ENCODE results near the gene TFR2. TPM values are rescaled to one million over a fixed set of nuclear protein-coding genes. Genes with fewer than 3 reads are reported as not detected.

The TFR2 gene
- 1 to 10 TPM in 1 of 4 donors, under 1 TPM in 1, not detected in 2; 0.43 to 2.0 TPM for total RNA-seq

DNA sequence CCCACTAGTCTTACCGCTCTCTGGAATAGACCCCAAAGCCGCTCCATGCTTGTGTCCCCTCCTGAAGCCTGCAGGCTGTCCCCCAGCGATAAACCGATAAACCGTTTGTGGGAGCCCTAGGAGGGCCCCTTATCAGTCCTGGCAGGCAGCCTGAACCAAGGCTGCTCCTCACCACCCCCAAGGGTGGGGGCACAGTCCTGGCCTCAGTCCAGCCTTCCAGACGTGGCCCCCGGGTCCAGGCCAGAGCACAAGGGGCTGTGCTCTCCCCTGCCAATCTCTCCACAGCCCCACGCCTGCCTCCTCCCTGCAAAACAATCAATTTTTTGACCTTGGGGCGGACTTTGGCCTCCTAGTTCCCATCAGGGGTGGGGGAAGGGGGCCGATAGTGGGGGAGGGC, at the start of gene TFR2:
Gene TFR2 (minus strand): TSS at position 90 of the 397 bp plus-strand sequence. CDS start 43 bp downstream, at position 47.
- intact Hi-C loops (cut with DNase I; ENCODE audit: low total_unique reads) = no loop called here
- TF ChIP-seq, protein P1, sequence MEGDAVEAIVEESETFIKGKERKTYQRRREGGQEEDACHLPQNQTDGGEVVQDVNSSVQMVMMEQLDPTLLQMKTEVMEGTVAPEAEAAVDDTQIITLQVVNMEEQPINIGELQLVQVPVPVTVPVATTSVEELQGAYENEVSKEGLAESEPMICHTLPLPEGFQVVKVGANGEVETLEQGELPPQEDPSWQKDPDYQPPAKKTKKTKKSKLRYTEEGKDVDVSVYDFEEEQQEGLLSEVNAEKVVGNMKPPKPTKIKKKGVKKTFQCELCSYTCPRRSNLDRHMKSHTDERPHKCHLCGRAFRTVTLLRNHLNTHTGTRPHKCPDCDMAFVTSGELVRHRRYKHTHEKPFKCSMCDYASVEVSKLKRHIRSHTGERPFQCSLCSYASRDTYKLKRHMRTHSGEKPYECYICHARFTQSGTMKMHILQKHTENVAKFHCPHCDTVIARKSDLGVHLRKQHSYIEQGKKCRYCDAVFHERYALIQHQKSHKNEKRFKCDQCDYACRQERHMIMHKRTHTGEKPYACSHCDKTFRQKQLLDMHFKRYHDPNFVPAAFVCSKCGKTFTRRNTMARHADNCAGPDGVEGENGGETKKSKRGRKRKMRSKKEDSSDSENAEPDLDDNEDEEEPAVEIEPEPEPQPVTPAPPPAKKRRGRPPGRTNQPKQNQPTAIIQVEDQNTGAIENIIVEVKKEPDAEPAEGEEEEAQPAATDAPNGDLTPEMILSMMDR (IDR thresholded peaks at IDR 0.05) = no peak
- TF ChIP-seq POLR2A (IDR thresholded peaks at IDR 0.05) = no peak

DNA sequence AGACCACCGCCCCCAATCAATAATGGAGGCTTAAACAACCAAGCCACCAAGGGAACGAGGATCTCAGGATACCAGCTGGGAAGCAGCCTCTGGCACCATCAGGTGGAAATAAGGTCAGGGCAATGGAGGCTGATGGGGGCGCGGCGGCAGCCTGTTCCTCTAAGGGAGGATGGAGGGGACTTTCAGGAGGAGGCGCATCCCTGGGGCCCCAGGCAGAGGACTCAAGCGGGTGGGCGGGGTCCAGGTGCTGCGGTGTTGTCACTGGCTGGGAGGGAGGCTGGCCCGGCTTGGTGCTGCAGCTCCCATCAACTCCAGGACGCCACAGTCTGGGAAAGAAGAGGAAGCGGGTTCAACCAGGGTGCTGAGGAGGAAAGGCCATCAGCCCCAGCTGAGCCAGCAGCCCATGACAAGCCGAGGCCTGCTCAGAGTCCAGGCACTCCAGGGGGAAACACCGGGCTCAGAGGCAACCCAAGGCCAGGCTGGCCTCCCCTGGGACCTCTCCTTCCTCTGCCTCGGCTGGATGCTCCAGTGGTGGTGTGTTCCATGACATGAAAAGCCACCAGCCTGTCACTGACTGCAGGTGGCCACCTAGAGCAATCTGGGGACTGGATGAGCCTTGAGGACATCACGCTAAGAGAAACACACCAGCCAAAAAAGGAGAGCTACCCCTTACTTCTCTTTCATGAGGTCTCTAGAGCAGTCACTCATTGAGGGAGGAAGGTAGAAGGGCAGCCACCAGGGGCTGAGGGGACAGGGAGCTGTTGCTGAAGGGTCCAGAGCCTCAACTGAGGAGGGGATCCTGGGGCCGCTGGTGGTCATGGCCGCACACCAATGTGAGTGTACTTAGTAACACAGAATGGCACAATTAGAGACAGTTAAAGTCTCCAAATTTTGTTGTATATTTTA, 48.1 kb upstream of the TFR2 start:
- Histone ChIP-seq H3K9me3 (no peaks in the 10 kb centered on the region), H3K4me1 (peaks cover 12 to 28% of the 10 kb centered on the region in 2 donors), H3K36me3 (no peaks in the 10 kb centered on the region), H3K4me3 (no peak overlapping the region), H3K27ac (no peak overlapping the region), H3K27me3 (no peaks in the 10 kb centered on the region)
- TF ChIP-seq POLR2A (IDR thresholded peaks at IDR 0.05) = no peak
- TF ChIP-seq, protein P1 (IDR thresholded peaks at IDR 0.05) = no peak
- intact Hi-C loops (cut with DNase I; ENCODE audit: low total_unique reads) = loop anchor here (10.0 kb wide), 2 partner anchors 125 to 225 kb away; partner anchors contain the start of gene SPACDR
- no peak for DNase-seq

More for the DNA sequence above, at the start of gene TFR2:
- no peaks in the 10 kb centered on the region for H3K27me3 ChIP-seq
- DNase-seq = no peak
- H3K36me3 ChIP-seq = no peaks in the 10 kb centered on the region
- H3K4me1 ChIP-seq = no peaks in the 10 kb centered on the region
- no peak within 1 kb of the TSS for H3K4me3 ChIP-seq
- H3K27ac ChIP-seq = no peak within 1 kb of the TSS
- no peaks in the 10 kb centered on the region for H3K9me3 ChIP-seq

DNA sequence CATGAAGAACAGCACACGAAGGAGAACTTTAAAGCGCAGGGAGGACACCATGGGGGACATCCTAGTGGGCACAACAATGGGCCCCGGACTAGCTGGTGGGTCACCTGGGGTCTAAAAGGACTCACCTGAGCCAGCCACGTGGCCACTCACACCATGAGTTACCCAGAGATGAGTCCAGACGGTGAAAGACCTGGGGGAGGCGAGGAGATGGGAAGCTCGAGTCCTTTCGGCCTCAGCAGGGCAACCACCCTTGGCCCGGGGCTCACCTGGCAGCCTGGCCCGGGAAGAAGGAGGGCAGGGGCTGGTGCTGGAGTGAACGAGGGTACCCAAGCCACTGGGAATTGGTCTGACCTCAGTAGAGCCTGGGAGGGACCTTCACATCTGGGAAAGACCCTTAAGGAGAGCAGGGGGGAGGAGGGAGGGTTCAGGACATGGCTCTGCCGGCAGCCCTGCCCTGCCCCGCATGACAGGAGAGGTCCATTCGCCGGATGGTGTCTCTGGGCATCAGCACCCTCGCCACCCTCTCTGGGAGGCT, 47.0 kb upstream of the TFR2 start:
- H3K9me3 ChIP-seq = no peaks in the 10 kb centered on the region
- H3K4me3 ChIP-seq = no peak overlapping the region
- peaks cover 12 to 28% of the 10 kb centered on the region in 2 donors for H3K4me1 ChIP-seq
- H3K27ac ChIP-seq = peak overlapping the region; percentile 39 to 45
- TF ChIP-seq, protein P1 (IDR thresholded peaks at IDR 0.05) = no peak
- TF ChIP-seq POLR2A (IDR thresholded peaks at IDR 0.05) = no peak
- H3K27me3 ChIP-seq = no peaks in the 10 kb centered on the region
- H3K36me3 ChIP-seq = no peaks in the 10 kb centered on the region
- no peak for DNase-seq
- intact Hi-C loops (cut with DNase I; ENCODE audit: low total_unique reads) = loop anchor here (10.0 kb wide), 2 partner anchors 124 to 224 kb away; partner anchors contain the start of gene SPACDR

DNA sequence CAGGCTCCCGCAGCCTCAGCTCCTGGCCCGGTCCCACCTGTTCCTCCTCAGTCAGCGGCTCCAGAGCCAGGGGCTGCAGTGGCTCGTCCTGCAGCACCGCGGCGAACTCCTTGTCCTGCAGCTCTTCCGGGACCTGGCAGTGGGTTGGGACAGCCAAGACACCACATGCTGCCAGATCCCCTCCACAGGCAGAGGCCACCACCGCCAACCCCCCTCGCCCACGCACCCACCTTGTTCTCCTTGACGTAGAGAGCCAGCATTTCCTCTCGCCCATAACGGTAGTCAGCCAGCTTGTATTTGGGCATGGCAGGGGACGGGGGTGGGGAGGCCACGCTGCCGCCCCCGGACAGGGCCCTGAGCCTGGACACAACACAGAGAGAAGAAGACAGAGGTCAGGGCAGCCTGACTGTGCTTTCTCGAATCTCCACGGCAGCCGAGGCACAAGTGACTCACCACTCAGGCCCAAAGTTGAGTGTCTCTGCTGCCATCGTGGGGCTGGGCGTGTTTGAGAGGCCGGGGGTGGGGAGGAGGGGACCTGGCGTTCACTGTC, 46.5 kb upstream of the TFR2 start:
- H3K9me3 ChIP-seq = no peaks in the 10 kb centered on the region
- intact Hi-C loops (cut with DNase I; ENCODE audit: low total_unique reads) = loop anchor here (10.0 kb wide), 2 partner anchors 123 to 223 kb away; partner anchors contain the start of gene SPACDR
- no peaks in the 10 kb centered on the region for H3K36me3 ChIP-seq
- peaks cover 12 to 28% of the 10 kb centered on the region in 2 donors for H3K4me1 ChIP-seq
- peak overlapping the region; percentile 39 to 45 for H3K27ac ChIP-seq
- H3K4me3 ChIP-seq = no peak overlapping the region
- DNase-seq = peak in 1 of 2 donors; percentile 46
- H3K27me3 ChIP-seq = no peaks in the 10 kb centered on the region
- TF ChIP-seq, protein P1 (IDR thresholded peaks at IDR 0.05) = no peak
- TF ChIP-seq POLR2A (IDR thresholded peaks at IDR 0.05) = no peak
